Measurements from ENCODE around the gene DMD. TPM values are rescaled to one million over a fixed set of nuclear protein-coding genes. Genes with fewer than 3 reads are reported as not detected.
"Not testable (repeated sequence)": the region's sequence is repeated elsewhere in the genome, so short reads cannot be mapped to it uniquely, and the experiment has no call there.

Gene DMD
- polyA plus RNA-seq, 1 donor from 2014 or later, result 3.1 TPM

- H3K9me3 Mint-ChIP-seq, result no peaks in the 10 kb centered on the region
- no peaks in the 10 kb centered on the region for H3K27me3 Mint-ChIP-seq
- no peaks in the 10 kb centered on the region for H3K4me1 Mint-ChIP-seq
- H3K4me3 Mint-ChIP-seq, result no peak overlapping the region
- H3K27ac Mint-ChIP-seq, result no peak overlapping the region
- no peaks in the 10 kb centered on the region for H3K36me3 Mint-ChIP-seq
These were observed 431.2 kb downstream of the DMD start for GRCh38 chrX:32780109-32780508.

- no peak overlapping the region for H3K27ac Mint-ChIP-seq
- H3K4me3 Mint-ChIP-seq, result no peak overlapping the region
- no peaks in the 10 kb centered on the region for H3K4me1 Mint-ChIP-seq
- no peaks in the 10 kb centered on the region for H3K36me3 Mint-ChIP-seq
- H3K9me3 Mint-ChIP-seq, result peaks cover 0 to 5% (median 2%) of the 10 kb centered on the region in 3 donors
- no peaks in the 10 kb centered on the region for H3K27me3 Mint-ChIP-seq
These were observed 432.4 kb downstream of the DMD start for GRCh38 chrX:32778965-32779364.

GRCh38 chrX:32774966-32775365 is 436.4 kb downstream of the DMD start:
- H3K4me1 Mint-ChIP-seq, result no peaks in the 10 kb centered on the region
- peaks cover 1 to 5% (median 2%) of the 10 kb centered on the region in 3 donors for H3K9me3 Mint-ChIP-seq
- H3K27me3 Mint-ChIP-seq, result no peaks in the 10 kb centered on the region
- no peak overlapping the region for H3K27ac Mint-ChIP-seq
- no peak overlapping the region for H3K4me3 Mint-ChIP-seq
- H3K36me3 Mint-ChIP-seq, result no peaks in the 10 kb centered on the region

GRCh38 chrX:32749070-32749469 is 462.3 kb downstream of the DMD start:
- Mint-ChIP-seq H3K4me1 (peaks cover 0 to 1% (median 0%) of the 10 kb centered on the region in 3 donors), H3K27ac (no peak overlapping the region), H3K9me3 (peaks cover 0 to 3% (median 2%) of the 10 kb centered on the region in 3 donors), H3K4me3 (no peak overlapping the region), H3K36me3 (no peaks in the 10 kb centered on the region), H3K27me3 (no peaks in the 10 kb centered on the region)

GRCh38 chrX:32745323-32745722 is 466.0 kb downstream of the DMD start:
- Mint-ChIP-seq H3K27me3 (no peaks in the 10 kb centered on the region), H3K4me3 (no peak overlapping the region)

GRCh38 chrX:32744921-32745320 is 466.4 kb downstream of the DMD start:
- Mint-ChIP-seq H3K27me3 (no peaks in the 10 kb centered on the region), H3K27ac (no peak overlapping the region), H3K4me1 (peaks cover 0 to 1% (median 0%) of the 10 kb centered on the region in 3 donors), H3K4me3 (no peak overlapping the region), H3K9me3 (peaks cover 4 to 5% (median 5%) of the 10 kb centered on the region in 3 donors), H3K36me3 (no peaks in the 10 kb centered on the region)

More at GRCh38 chrX:32745323-32745722, 466.0 kb downstream of the DMD start:
- H3K36me3 Mint-ChIP-seq, result no peaks in the 10 kb centered on the region
- peaks cover 0 to 1% (median 0%) of the 10 kb centered on the region in 3 donors for H3K4me1 Mint-ChIP-seq
- H3K27ac Mint-ChIP-seq, result no peak overlapping the region
- H3K9me3 Mint-ChIP-seq, result peaks cover 0 to 5% (median 5%) of the 10 kb centered on the region in 3 donors

GRCh38 chrX:32741910-32742309 is 469.4 kb downstream of the DMD start:
- no peaks in the 10 kb centered on the region for H3K36me3 Mint-ChIP-seq
- peaks cover 0 to 1% (median 0%) of the 10 kb centered on the region in 3 donors for H3K4me1 Mint-ChIP-seq
- peaks cover 5% of the 10 kb centered on the region in 3 donors for H3K9me3 Mint-ChIP-seq
- no peak overlapping the region for H3K4me3 Mint-ChIP-seq
- H3K27ac Mint-ChIP-seq, result no peak overlapping the region
- H3K27me3 Mint-ChIP-seq, result no peaks in the 10 kb centered on the region

- no peak overlapping the region for H3K4me3 Mint-ChIP-seq
- H3K27me3 Mint-ChIP-seq, result no peaks in the 10 kb centered on the region
- H3K4me1 Mint-ChIP-seq, result no peaks in the 10 kb centered on the region
- peaks cover 0 to 3% (median 0%) of the 10 kb centered on the region in 3 donors for H3K9me3 Mint-ChIP-seq
- H3K36me3 Mint-ChIP-seq, result no peaks in the 10 kb centered on the region
- H3K27ac Mint-ChIP-seq, result no peak overlapping the region
These were observed 502.8 kb downstream of the DMD start for GRCh38 chrX:32708542-32708941.

GRCh38 chrX:32705385-32705784 is 506.0 kb downstream of the DMD start:
- H3K4me3 Mint-ChIP-seq, H3K27ac Mint-ChIP-seq, H3K36me3 Mint-ChIP-seq, H3K4me1 Mint-ChIP-seq, H3K27me3 Mint-ChIP-seq, H3K9me3 Mint-ChIP-seq: not testable (repeated sequence)

- H3K27ac Mint-ChIP-seq, result no peak overlapping the region
- no peak overlapping the region for H3K4me3 Mint-ChIP-seq
- H3K36me3 Mint-ChIP-seq, result no peaks in the 10 kb centered on the region
- H3K4me1 Mint-ChIP-seq, result no peaks in the 10 kb centered on the region
- H3K27me3 Mint-ChIP-seq, result no peaks in the 10 kb centered on the region
- no peaks in the 10 kb centered on the region for H3K9me3 Mint-ChIP-seq
These were observed 524.0 kb downstream of the DMD start for GRCh38 chrX:32687379-32687778.

GRCh38 chrX:32678487-32678886 is 532.9 kb downstream of the DMD start:
- H3K27me3 Mint-ChIP-seq, result no peaks in the 10 kb centered on the region
- H3K36me3 Mint-ChIP-seq, result no peaks in the 10 kb centered on the region
- H3K4me1 Mint-ChIP-seq, result no peaks in the 10 kb centered on the region
- H3K4me3 Mint-ChIP-seq, result no peak overlapping the region
- H3K9me3 Mint-ChIP-seq, result peaks cover 0 to 1% (median 1%) of the 10 kb centered on the region in 3 donors
- H3K27ac Mint-ChIP-seq, result no peak overlapping the region

GRCh38 chrX:32673193-32673592 is 538.2 kb downstream of the DMD start:
- Mint-ChIP-seq H3K36me3 (no peaks in the 10 kb centered on the region), H3K27me3 (no peaks in the 10 kb centered on the region), H3K4me3 (no peak overlapping the region)

GRCh38 chrX:32662516-32662915 is 548.8 kb downstream of the DMD start:
- Mint-ChIP-seq H3K36me3 (no peaks in the 10 kb centered on the region), H3K27me3 (peaks cover 3% of the 10 kb centered on the region), H3K9me3 (peaks cover 0 to 1% (median 0%) of the 10 kb centered on the region in 3 donors), H3K27ac (no peak overlapping the region), H3K4me1 (no peaks in the 10 kb centered on the region), H3K4me3 (no peak overlapping the region)

More at GRCh38 chrX:32673193-32673592, 538.2 kb downstream of the DMD start:
- no peaks in the 10 kb centered on the region for H3K4me1 Mint-ChIP-seq
- no peak overlapping the region for H3K27ac Mint-ChIP-seq
- H3K9me3 Mint-ChIP-seq, result no peaks in the 10 kb centered on the region

- no peak overlapping the region for H3K4me3 Mint-ChIP-seq
- H3K4me1 Mint-ChIP-seq, result no peaks in the 10 kb centered on the region
- no peak overlapping the region for H3K27ac Mint-ChIP-seq
- no peaks in the 10 kb centered on the region for H3K9me3 Mint-ChIP-seq
- H3K27me3 Mint-ChIP-seq, result no peaks in the 10 kb centered on the region
- H3K36me3 Mint-ChIP-seq, result no peaks in the 10 kb centered on the region
These were observed 566.7 kb downstream of the DMD start for GRCh38 chrX:32644476-32645245.

GRCh38 chrX:32642283-32642682 is 569.1 kb downstream of the DMD start:
- H3K27me3 Mint-ChIP-seq, result no peaks in the 10 kb centered on the region
- H3K36me3 Mint-ChIP-seq, result no peaks in the 10 kb centered on the region
- H3K4me1 Mint-ChIP-seq, result no peaks in the 10 kb centered on the region
- H3K27ac Mint-ChIP-seq, result no peak overlapping the region
- no peaks in the 10 kb centered on the region for H3K9me3 Mint-ChIP-seq
- H3K4me3 Mint-ChIP-seq, result no peak overlapping the region

- Mint-ChIP-seq H3K4me3 (no peak overlapping the region), H3K9me3 (peaks cover 0 to 4% (median 2%) of the 10 kb centered on the region in 3 donors)
These were observed 593.2 kb downstream of the DMD start for GRCh38 chrX:32618154-32618553.

More at GRCh38 chrX:32618154-32618553, 593.2 kb downstream of the DMD start:
- H3K27ac Mint-ChIP-seq, result no peak overlapping the region
- no peaks in the 10 kb centered on the region for H3K4me1 Mint-ChIP-seq
- H3K36me3 Mint-ChIP-seq, result peaks cover 1% of the 10 kb centered on the region
- H3K27me3 Mint-ChIP-seq, result no peaks in the 10 kb centered on the region
